DMS153 treated with DMSO at 0.1 percent for 48 hours (cell line): ENCODE measurements around the gene AFF2.

Source experiments
- DNase-seq: peaks from one replicate; lab custom pipeline; 2025; ENCODE audit not compliant: unreplicated experiment; lab: John Stamatoyannopoulos, UW

AFF2 gene

DNA sequence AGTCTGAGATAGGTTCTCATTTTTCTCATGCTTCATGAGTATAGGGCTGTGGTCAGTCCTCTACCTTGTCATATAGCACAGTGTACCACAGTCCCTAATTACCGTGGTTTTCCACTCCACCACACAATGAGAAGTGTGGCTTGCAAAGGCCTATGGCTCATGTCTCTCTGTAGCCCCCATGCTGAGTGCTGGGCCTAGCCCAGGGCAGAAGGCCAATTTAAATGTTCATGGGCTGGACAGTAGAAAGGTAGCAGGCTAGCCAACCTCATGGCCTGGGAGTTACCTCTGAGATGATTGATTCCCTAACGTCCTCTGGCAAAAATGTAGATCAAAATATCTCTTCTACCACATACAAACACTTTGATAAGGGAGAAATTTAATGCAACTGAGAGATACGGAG is 222.5 kb downstream of the AFF2 start:
- DNase-seq = no peak

DNA sequence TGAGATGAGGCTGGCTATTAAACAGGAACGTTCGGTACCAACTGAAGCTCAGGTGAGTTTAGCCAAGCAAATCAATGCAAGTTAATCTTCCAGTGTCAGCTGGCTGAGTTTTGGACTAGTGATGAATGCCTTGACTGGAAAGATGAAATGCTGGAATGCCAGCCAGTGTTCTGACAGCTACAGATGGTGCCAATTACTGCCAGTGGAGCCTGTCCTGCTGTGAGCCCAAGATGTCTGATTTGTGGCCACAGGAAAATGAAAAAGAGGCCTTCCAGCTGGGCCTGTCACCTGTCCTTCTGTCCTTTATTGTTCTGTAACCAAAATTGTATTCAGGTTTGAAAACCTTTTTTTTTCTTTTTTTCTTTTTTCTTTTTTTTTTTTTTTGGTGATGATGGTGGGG is 223.1 kb downstream of the AFF2 start:
- no peak for DNase-seq

DNA sequence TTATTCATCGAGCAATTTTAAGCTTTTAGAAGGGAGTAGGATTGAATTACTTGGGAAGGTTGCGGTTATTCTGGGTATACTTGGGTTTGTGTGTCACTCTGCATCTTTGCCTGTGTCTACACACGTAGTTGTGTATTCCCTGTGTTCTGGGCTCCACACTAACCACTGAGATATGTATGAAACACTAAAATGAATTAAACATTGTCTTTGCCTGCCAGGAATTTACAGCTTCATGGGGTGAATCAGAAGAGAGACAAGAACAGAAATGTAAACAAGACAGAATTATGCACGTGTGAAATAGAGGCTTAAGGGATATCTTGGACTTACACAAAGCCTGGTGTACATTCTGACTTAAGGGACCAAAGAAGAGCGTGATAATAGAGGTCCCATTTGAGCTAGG is 228.5 kb downstream of the AFF2 start:
- no peak for DNase-seq

DNA sequence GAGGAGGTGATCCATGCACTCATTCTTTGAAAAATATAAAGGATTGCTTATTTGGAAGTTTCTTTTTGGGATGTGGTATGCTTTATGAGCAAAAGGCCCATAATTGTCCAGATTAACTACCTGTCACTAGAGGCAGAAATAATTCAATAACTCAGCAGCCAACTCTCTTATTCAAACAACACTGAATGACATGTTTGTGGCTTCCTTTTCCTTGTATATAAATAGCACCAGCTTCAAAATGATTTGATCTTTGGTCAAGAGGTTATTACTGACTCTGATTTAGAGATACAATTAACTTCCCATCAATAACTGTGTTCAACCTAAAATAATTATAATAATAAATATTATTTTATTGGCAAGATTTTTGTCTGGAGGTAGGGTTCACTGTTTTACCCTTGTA is 232.3 kb downstream of the AFF2 start:
- DNase-seq = no peak

DNA sequence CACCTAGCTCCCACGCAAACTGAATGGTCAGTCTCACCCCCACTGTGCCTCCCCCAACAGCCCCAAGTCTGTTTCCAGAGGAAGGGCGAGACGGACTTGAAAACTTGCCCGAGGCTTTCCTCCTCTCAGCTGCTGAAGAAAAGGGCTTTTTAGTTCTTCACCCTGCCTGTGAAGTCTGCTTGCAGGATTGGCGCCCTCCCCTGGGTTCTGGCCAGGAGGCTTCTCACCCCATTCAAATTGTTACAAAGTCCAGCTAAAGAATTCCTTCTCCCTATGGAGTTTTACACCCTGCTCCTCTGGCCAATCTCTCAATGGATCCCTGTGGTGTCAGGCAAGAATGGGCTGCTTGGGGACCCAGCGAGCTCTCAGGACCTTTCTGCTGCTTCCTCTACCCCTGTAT is 241.0 kb downstream of the AFF2 start:
- no peak for DNase-seq

DNA sequence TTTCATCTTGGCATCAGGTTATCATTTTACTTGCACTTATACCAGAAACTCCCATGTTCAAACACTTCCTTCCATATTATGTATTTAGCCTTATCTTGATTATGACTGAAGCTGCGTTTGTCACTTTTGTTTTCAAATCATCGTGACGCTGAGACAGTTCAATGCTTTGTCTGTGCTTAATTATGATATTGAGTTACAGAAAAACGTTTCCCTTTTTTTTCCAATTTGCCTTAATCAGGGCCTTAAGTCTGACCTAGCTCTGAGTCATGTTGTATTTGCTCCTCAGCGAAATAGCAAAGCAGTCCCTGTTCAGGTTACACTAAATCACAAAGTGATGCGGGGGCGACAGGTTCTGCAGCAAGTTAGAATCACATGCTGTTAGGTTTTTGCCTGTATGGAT is 254.7 kb downstream of the AFF2 start:
- DNase-seq = no peak

DNA sequence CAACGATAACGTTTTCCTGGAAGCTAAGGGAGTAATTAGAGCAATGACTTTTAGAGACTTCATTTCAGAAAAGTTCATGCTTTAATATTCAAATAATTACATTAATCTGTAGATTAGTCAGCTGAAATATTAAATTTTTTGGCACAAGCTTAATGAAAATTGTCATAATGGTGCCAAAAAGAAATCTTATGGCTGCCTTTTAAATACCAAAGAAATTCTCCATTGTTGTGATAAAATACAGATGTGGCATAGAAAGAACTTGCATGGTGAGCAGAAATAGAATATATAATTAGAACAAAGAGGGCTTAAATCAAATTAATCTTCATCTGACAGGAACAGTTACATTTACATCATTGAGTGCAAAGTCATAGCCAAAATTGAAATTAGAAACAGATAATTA is 263.5 kb downstream of the AFF2 start:
- DNase-seq = no peak

DNA sequence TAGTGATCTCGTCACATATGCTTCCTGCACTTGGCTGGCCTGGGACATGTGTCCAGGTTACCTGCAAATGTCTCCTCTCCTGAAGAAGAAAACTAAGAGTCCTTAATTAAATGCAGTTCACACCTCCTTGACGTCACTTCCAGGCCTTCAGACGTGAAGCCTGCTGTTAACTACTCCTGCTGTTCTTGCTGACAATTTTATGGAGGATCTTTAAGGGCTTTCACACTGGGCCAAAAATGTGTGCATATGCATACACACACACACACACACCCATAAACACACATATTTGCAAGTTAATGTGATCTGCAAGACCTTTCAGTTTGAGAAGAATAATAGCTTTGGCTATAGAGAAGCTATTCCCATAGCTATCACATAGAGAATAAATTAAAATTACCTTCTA is 267.9 kb downstream of the AFF2 start:
- DNase-seq = no peak

DNA sequence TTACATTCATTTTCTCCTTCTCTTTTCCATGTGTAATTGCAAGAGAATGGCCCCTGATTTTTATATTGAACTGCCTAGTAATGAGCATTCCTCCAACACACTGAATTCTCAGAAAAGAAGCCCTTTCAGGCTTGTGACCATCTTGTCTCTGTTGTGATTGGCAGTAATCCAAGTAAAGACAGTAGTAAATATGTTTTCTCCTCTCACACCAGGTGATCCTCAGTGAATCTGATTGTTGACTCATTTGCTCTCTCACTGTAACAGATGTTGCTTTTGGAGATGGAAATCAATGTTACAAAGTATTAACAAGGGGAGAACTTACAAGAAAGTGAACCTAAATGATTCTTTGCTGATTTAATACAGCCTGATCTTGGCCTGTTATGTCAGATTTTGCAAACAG is 271.0 kb downstream of the AFF2 start:
- peak; percentile 29 for DNase-seq

DNA sequence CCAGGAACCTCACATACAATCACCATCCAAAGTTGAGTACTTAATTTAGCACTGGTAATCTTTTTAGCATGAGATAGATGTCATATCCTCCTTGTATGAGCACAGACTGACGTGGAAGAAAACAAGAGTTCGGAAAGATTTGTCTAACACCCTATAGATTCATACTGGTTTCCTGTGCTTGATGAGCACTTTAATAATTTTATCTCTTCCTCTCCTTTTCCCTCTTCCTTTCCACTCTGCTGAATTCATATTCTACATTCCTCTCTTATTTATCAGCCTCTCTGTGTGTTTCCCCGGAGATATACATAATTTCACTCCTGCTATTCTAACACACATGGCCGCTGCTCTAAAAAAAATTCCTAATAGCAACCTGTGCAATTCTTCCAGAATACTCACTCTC is 273.9 kb downstream of the AFF2 start:
- no peak for DNase-seq

DNA sequence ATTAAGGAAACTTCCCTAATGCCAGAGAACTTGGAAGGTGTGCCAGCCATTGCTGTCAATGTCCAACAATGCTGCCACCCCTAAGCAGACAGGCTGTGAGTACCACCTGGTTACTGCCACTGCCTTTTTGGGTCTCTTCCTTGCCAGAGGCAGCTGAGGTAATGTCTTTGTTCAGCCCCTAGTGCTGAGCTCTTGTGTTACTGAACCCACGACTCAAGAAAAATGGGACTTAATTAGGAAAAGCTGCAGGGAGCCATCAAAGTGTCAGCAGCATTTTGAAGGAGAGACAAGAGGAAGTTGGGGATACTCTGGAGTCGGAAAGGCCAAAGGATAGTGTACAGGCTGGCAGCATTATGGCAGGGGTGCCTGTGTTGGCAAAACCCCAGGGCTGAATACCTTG is 283.7 kb downstream of the AFF2 start:
- no peak for DNase-seq

DNA sequence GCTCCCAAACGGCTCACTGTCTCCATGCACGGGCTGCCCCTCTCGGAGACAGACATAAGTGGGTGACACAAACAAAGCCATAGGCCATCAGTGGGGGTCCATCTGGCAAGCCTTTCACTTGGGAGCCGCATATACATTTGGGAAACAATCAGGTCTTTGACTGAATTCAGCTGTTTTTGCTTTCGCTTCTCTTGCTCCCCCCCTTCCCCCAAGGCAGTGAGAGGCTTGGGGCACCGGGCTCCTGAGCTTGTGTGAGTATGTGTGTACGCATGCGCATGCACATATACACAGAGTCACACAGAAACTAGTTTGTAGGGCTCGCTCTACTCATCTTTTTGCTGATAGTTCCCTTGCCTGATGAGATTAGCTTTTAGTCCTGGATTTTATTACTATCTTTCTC is 284.4 kb downstream of the AFF2 start:
- peak; percentile 9 for DNase-seq

DNA sequence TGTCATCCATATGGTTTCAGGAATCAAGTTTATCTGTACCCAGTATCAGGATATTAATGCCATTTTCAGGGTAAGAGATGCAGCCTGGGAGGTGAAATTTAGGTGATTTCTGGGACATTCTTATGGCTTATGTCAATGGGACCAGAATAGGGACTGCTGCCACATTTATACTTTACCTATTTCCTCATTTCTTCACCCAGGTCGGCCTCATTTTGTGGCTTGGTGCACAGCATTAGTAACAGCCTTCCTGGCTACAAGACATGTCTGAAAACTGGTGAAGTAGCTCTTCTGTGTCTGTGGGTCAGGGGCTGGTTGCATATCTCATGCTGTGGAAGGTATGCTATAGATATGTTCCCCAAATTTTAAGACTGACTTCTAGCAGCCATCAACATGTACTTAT is 284.8 kb downstream of the AFF2 start:
- DNase-seq = no peak

DNA sequence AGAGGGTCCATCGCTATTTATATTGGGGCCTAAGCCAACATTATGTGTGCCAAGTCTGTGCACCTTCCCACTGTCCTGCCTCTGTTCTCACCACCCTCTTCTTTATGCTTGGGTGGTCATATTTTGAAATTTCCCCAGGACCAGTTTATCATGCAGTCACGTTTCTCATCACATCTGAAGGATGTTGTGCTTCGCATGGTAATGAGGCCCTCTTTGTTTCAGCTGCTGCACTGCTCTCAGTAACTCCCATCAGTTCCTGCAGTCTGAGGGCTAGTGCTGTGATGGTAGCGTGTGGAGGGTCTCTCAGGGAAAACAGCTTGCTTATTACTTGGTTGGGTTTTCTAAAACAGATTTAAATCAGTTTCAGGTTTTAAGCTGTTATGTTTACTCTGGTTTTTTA is 288.0 kb downstream of the AFF2 start:
- no peak for DNase-seq

DNA sequence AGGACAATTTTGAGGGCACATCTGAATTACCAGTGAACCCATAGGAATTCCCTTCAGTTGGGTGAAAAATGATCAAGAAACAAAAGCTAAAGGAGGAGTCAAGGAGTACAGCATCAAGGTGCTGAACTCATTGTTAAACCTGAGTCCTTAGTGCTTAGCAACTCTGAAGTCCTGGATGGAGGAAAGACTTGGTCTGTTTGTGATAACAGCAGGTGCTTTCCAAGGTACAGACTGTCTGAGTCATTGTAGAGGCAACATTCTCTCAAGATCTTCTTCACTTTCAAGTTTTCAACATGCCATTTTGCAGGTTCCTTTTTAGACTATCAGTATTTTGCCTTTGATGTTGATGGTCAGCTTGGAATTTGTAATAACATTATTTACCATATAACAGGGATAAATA is 293.9 kb downstream of the AFF2 start:
- DNase-seq = no peak

DNA sequence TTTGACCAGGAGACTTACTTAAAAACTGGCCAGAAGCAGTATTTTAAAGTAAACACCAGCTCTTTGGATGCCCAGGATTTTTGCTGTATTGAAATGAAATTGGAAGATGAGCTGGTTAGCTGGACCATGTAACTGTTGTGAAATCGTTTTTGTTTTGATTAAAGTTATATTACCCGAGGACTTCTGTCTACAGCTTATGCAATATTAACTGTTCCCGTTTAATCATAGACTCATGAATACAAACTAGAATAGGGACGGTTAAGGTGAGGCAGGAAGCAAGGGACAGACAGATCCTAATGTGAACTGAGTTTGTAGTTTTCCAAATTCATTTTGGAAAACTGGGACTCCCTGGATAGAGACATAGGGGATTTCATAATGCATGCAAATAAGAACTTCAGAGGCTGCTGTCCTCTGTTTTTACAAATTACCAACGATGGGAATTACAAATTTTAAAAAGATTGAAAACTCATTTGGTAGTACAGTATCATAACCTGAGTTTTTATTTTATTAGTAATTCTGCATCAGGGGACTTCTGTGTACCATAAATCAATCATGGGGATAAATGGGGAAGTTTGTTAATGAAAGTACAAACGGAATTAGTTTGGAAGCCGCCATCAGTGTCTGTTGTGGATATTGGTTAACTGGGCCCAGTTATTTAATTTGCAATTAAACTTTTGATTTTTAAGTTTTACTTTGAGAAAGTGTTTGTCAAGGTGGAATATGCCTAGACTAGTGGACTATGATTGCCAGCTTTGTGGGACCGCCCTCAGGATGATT is 304.4 kb downstream of the AFF2 start:
- DNase-seq = no peak

DNA sequence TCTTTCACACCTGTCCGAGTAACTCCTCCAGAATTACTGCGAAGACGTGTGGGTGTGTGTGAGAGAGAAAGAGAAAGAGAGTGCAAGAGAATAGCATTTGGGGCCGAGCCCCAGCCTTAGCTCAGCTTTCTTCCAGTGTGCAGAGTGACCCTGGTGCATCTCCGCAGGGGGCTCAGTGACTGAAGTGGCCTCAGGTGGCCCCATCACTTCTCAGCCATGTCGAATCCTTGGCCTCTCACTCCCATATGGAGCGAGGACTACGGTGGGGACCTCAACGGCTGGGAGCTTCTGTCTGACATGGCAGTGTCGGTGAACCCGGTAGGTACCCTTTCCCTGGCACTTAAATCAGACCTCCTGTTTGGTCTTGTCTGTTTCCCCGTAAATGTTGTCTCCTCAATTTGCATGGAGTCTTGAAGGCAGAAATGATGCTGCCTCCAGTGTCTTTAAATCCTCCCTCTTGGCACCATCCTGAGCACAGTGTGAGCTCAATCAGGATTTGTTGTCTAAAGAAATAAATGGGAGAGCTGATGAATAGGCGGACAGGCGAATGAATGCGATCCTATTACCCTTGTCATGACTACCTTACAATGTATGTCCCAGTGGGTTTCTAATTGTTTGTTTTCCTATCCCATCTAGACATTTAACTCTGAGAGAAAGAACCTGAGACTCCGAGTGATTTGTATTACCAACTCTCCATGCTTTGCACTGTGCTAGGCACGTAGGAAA is 305.9 kb downstream of the AFF2 start:
- no peak for DNase-seq

DNA sequence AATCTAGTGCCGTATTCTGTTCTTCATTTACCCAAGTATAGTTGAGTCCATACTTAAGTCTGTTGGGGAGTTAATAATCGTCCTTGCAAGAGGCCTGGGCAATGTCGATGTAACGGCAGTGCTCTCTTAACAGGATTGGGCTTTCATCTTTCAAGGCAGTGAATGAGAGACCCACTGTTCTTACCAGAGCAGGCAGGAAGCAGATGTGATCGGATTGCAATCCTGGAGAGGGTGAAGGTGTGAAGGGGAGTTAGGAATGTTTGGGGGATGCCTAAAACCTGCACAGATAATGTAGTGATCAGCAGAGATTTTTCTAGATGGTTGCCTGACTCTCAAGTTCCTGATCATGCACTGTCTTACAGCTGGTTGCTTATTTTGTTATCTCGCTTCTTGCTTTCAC is 308.4 kb downstream of the AFF2 start:
- no peak for DNase-seq

DNA sequence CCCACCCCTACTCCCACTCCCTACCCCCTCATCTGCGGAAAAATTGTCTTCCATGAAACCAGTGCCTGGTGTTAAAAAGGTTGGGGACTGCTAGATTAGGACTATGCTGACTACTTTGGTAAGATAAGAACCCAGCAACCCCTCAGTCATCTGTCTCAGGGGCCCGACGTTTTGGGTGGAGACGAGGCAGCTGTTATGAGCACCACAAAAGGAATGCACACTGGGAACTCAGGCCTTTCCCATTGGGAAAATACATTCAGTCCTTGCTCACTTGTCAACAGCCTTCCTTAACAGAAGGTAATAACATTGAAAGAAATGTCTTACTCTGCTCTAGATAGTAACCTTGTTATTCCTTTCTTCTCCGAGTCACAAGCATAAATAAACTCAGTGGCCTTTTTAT is 310.8 kb downstream of the AFF2 start:
- no peak for DNase-seq

DNA sequence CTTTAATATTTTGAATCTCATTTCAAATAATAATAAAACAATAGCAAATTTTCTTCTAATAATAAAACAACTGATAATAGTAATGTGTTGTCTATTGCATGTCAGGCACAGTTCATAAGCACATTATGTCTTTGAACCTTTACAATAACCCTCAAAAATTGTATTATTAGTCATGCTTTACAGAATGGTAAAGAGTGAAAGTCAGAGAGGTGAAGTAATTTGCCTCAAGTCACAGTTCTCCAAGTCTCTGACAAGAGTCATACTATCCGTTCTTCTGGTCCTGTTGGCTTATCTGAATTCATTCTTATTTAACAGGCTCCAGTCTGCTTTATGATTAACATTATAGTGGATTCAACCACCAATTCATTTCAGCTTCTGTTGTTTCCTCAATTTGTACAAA is 313.0 kb downstream of the AFF2 start:
- DNase-seq = no peak

DNA sequence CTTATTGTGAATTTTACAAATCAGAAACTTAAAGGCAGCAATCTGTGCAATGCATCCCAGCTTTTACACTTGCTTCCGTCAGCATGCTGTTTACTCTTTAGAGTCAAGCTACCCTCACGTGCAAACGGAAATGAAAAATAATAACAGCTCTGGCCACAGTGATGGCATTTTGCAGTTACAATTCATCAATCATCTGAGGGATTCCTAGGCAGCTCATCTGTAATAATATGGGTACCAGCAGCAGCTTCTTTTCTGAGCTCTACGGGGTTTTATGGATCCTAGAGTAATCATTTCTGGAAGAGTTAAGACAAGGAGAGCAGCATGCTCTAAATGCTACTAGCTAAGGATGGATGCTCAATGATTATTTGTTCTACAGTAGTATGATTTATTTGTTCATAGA is 313.6 kb downstream of the AFF2 start:
- no peak for DNase-seq

DNA sequence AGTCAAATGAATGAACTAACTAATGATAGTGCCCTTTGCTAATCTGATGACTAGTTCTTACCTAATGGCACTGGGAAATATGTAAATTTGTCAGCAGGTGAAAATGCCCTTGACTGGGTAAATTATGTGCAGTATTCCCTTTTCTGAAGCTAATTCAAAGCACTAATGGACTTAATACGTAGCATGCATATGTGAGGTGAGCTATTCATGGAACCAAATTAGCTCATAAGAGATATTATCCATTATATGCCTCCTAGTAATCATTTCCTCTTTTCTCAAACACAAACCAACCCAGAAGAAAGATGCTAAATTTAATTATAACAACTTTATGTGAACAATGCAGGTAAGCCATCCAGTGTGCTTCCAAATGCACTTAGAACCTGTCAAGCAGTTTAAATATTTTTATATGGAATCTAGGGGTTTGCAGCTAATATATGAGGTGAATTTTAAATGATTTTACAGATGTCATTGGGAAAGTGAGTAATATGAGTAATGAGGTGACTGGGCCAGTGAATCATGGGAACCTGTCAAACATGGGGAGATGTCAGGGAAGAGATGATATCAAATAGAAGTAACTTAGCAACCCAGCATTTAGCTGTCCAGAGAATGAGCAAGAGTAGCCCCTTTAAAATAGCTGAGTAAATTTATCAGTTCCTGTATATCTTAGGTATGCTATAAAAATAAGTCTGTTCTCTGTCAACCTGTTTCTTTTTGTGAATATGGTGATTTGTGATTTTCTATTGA is 315.0 kb downstream of the AFF2 start:
- no peak for DNase-seq
